T-helper 2 cell treated with Interferon-gamma antibody and Interleukin-4, amounts not matched to agents 100 ng/mL and 5 ng/mL, for 36 hours (primary cell): ENCODE results near the gene TASP1. TPM values are rescaled to one million over a fixed set of nuclear protein-coding genes. Genes with fewer than 3 reads are reported as not detected.
"Not testable (repeated sequence)": the region's sequence is repeated elsewhere in the genome, so short reads cannot be mapped to it uniquely, and the experiment has no call there.

ENCODE experiments used
- intact Hi-C: fragments of 100-400 bp; cut with micrococcal nuclease; formaldehyde crosslinking; loops from one replicate; pipeline ENCODE4 v1.15.1; 2023
- total RNA-seq: library from RNA; stranded (reverse); gene quantifications from 2 replicates; pipeline ENCODE4 v1.2.3, GENCODE V29; 2022

Gene TASP1
- total RNA-seq, 1 donor from 2014 or later = 7.8 TPM

DNA sequence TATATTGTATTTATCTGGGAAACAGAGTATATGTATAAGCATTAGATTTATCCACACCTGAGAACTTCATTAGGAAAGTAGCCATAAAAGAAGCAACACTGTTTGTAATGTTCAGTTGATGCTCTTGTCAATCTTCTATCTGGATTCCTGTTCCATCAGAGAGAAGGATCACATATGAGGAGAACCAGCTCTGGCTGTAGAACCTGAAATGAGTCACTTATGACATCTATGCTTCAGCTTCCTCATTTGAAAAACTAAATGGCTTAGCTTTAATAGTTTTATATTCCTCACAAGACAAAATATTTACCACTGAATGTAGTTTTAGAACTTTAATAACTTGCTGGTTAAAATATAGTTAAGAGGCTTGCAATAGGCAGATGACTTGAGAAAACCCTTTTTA lies 144.7 kb downstream of the TASP1 start:
- intact Hi-C loops = no loop called here

DNA sequence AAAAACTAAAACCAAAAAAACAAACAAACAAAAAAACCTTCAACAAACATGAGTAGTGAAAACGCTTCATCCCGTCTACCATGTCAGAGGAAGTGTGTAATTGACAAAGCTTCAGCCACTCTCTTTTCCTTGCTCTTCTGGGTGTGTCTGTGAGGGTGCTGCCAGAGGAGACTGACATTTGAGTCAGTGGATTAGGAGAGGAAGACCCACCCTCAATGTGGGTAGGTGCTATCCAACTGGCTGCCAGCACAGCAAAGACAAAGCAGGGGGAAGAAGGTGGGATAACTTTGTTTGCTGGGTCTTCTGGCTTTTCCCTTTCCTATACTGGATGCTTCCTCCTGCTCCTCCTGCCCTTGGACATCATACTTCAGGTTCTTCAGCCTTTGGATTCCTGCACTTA lies 145.6 kb downstream of the TASP1 start:
- intact Hi-C loops = no loop called here

DNA sequence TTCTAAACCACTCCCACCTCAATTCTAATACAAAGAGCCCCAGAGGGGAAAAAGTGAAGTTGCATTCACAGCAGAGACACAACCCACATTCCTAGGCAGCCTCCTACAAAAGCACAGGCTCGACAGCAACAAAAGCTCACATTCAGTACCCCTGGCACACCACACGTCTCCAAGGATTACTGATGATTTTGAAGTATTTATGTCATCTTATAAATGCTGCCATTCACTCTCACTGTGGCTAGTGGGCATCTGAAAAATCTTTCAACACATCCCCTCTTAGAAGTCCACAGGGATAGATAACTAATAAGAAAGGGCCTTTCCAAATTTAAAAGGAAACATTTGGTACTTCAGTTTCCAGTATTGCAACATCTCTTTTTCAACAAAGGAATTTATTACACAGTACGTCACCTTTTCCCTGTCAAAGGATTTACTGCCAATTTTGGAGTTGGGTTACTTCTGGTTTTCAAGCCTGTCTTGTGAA lies 146.7 kb downstream of the TASP1 start:
- intact Hi-C loops = no loop called here

DNA sequence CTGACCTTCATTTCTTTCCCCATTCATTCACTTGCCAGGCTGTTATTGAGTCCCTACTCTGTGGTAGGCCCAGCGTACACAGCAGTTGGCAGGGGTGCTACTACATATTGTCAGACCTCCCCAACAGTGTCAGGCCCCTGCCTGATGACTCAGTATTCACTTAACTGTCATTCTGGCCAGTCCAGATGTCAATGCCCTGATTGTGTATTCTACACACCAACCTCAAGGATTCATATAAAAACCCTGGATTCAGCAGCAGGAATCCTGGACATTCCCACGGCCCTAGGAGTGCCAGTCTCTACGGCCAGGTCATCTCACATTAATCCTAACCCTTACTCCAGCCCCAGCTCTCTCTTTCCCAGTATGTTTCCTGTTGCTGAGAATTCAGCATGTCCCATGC lies 151.5 kb downstream of the TASP1 start:
- intact Hi-C loops = no loop called here

DNA sequence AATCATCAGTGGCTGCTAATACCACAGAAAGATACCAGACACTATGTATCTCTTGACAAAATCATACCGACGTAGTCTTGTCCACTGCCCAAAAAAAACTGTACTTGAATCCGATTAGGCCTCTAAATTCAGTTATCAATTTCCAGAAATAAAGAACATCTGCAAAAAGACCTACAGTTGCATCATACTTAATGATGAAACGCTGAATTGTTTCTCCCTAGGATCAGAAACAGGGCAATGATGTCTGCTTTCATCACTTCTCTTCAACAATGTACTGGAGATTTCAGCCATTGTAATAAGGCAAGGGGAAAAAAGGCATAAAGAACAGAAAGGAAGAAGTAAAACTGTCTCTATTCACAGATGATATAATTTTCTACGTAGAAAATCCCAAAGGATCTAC lies 152.0 kb downstream of the TASP1 start:
- intact Hi-C loops = no loop called here

DNA sequence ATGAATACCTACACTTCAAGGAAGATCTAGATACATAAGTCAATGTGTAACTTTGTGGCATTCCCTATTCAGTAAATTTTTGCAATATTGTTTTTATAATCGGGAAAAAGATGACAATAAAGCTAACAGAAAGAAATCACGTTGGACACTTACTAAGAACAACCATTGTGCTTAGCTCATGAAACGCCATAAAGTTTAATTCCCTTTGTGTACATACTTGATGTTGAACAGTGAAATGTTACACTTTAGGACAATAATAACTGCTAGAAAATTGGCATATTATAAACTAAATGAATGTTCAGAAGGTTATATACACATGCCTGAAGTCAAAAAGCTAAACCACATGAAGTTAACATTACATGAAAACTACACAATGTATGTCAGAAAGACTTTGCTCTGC lies 153.2 kb downstream of the TASP1 start:
- intact Hi-C loops = no loop called here

DNA sequence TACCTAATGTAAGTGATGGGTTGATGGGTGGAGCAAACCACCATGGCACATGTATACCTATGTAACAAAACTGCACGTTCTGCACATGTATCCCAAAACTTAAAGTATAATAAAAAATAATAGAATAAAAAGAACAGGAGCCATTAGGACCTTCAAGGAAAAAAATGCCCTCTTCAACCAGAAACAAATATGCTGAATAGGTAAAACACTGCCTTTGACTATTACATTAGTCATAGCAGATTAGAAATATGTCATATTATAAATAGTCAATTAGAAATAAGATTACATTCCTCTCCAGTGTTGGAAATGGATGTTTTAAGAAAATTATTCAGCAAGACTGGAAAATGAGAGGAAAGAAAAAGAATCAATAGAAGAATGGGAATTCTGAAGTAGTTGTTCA lies 153.7 kb downstream of the TASP1 start:
- intact Hi-C loops = not testable (repeated sequence)

DNA sequence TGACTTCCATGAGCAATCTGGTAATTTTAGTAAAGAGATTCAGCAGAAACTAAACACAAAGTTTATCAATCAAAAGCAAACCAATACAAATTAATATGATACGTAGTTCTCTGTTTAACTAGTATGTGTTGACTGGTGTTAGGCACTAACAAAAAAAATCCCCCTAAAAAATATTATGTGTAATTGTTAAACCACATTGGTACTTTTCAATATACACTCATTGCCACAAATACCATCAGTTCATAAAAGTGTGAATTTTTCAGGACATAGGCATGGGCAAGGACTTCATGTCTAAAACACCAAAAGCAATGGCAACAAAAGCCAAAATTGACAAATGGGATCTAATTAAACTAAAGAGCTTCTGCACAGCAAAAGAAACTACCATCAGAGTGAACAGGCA lies 155.3 kb downstream of the TASP1 start:
- intact Hi-C loops = not testable (repeated sequence)

DNA sequence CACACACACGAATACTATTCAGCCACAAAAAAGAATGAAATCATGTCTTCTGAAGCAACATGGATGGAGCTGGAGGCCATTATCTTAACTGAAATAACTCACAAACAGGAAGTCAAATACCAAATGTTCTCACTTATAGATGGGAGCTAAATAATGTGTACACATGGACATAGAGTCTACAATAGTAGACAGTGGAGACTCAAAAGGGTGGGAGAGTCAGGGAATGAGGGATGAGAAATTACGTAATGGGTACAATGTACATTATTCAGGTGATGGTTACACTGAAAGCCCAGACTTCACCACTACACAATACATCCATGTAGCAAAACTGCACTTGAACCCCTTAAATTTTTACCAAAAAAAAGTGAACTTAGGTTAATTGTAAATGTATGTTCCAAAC lies 160.4 kb downstream of the TASP1 start:
- intact Hi-C loops = no loop called here

DNA sequence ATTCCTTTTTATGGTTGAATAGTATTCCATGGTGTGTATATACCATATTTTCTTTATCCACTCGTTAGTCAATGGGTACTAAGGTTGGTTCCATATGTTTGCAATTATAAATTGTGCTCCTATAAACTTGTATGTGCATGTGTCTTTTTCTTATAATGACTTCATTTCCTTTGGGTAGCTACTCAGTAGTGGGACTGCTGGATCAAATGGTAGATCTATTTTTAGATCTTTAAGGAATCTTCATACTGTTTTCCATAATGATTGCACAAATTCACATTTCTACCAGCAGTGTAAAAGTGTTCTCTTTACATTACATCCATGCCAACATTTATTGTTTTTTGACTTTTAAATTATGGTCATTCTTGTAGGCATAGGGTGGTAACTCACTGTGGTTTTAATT lies 164.3 kb downstream of the TASP1 start:
- intact Hi-C loops = no loop called here

DNA sequence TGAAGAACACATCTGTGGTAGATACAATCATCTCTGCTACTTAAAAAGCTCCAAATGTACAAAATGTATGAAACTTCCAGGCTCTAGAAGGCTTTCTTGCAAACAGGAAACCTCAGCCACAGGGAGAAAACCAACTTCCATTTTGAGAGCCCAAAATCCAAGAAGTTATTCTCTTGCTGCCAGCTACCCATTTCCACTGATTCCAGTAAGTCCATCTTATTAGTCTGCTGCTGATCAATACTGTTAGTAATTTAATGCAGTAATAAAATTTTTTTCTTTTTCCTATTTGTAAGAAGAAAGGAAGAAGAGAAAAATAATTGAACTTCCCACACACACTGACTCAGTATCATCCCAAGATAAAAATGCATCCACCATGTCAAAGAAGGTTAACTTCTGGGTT lies 169.5 kb downstream of the TASP1 start:
- intact Hi-C loops = no loop called here

DNA sequence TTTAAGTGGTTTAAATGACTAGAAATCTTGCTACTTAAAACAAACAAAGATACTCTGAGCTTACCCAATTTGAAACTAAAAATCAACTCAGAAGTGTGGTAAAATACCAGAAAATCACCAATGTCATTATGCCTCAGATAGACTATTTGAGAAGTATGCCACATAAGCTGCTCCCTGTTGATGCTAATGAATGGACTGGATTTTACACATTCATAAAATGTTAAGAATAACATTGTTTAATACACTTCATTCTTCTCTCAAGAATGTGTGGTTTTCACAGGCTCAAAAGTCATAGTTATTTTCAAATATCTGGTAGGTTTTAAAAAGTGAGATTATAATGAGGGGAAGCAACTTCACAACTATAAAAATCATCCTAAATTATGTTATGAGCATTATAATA lies 170.6 kb downstream of the TASP1 start:
- intact Hi-C loops = no loop called here

DNA sequence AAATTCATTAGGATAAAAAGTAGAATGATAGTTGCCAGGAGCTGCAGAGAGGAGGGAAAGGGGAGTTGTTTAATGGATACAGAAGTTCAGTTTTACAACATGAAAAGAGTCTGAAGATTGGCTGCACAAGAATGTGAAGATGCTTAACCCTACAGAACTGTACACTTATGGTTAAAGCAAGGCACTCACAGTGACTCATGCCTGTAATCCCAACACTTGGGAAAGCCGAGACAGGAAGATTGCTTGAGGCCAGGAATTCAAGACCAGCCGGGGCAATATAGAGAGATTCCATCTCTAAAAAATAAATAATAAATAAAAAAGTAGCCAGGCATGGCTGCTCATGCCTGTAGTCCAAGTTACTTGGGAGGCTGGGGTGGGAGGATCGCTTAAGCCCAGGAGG lies 174.0 kb downstream of the TASP1 start:
- intact Hi-C loops = no loop called here

DNA sequence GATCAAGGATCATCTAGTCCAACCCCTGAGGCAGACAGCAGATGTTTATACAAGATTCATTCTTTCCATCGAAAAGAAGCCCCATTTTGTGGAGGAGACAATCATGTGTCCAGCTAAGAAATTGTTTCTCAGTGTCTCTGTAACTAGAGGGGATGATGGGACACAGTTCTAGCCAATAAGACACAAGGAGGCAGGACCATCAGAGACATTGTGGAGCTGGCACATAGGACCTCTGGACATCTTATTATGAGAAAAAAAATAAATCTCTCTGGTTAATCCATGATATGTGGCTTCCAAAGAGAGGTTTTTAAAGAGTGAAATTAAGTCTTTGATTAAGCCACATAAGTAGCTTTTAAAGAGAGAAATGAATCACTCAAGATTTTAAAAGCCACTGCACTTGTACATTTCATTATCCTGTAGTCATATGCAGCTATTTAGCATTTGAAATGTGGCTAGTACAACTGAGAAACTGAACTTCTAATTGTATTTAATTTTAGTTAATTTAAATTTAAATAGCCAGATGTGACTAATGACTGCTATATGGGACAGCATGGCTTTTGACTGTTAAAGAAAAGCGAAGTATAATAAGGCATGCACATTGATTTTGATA lies 176.8 kb downstream of the TASP1 start:
- intact Hi-C loops = no loop called here

DNA sequence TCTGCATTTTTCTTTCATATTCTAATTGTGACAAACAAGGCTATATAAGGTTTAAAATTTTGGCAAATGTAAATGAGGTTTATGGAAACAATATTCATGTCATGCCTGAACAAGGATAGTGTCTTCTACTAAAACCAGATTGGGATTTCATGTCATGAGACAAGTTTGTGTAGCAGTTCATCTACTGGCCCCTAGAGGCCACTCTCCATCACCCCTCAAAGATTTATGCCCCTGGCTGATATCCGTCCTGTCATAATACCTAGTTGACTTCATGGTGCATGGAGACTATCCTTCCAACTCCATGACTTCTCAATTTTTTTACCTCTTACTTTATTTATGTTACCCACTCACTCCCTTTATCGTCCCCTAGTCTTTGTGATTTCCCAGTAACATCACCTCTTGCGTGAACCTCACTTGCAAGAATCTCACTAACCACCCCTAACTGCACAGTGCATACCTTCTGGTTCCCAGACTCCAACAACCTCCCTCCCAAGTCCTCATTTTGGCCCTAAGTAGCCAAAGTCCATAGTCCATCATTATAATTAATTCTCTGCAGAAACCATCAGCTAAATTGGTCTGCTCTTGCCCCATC lies 179.8 kb downstream of the TASP1 start:
- intact Hi-C loops = loop anchor here (1.0 to 5.0 kb wide), 3 partner anchors 87 to 328 kb away; partner anchors contain the start of gene NDUFAF5

DNA sequence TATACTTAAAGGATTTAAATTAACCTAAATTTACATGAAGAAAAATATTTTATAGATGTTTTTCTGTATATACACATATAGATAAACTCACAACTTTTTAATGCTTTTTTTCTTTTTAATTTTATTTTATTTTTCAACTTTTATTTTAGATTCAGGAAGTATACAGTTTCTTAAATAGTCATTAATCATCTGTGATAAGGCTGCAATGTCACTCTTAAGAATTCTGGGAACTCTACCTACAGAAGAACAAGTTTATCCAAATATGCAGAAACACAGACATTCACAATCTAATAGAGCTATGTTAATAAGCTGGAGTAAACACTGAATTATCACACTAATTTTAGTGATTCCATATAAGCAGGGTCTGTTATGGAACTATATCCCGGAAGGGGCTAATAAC lies 181.2 kb downstream of the TASP1 start:
- intact Hi-C loops = loop anchor here (5.0 kb wide), 2 partner anchors 315 to 330 kb away; partner anchors contain the start of gene NDUFAF5

DNA sequence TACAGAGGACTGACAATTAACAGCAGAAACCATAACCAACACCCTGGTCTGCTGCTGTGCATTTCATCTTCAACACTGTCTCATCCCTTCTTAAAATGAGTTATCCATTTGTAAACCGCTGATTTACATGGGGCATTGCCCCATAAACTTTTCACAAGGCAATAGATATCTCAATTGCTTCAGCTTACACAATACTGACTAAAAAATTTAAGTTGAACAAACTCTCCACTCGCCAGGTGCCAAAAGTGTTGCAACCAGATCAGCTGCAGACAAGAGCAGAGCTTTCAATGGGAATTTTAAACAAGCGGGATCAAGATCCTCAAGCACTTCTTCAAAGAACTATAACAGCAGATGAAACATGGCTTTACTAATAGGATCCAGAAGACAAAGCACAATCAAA lies 183.0 kb downstream of the TASP1 start:
- intact Hi-C loops = loop anchor here (5.0 kb wide), 2 partner anchors 317 to 332 kb away; partner anchors contain the start of gene NDUFAF5

DNA sequence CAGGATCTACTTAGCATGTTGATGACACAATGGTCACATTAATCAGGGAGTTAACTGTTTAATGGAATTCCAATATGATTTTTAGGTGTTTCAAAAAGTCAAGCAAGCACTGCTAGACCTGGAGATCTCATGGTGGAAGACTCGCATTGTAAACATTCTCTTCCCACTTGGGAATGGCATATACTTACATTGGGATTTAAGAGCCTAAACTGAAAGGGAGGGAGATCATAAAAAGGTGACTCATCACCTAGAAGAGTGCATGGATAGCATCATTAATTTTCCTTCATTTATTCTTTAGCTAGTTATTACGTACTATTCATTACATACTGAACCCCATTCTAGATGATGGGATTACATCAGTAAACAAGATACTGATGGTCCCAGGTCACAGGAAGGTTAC lies 185.4 kb downstream of the TASP1 start:
- intact Hi-C loops = no loop called here

DNA sequence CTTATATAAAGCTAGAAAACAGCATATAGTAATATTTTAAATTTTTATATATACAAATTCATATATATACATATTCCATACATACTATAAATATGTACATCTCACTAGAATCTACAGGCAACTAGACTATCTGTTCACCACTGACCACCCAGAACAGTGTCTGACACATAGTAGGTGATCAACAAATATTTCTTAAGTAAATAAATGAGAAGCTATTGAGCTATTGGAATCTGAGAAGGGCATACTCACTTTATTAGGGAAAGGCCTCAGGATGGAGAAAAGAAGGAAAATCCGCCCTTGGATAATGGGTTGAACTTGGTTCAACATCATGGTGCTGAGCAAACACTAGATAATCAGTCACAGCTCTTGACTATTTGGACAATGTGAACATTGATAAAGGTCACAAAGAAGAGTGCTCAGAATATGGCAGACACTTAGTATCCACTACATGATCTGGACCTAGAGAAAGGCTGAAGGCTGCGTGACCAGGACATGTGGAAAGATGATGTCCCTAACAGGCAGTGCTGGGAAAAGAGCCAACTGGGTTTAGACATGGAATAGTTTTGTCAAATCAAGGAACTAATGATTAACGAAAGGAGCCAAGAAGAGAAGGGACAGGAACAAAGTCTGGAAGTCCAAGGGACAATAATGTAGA lies 186.1 kb downstream of the TASP1 start:
- intact Hi-C loops = no loop called here

DNA sequence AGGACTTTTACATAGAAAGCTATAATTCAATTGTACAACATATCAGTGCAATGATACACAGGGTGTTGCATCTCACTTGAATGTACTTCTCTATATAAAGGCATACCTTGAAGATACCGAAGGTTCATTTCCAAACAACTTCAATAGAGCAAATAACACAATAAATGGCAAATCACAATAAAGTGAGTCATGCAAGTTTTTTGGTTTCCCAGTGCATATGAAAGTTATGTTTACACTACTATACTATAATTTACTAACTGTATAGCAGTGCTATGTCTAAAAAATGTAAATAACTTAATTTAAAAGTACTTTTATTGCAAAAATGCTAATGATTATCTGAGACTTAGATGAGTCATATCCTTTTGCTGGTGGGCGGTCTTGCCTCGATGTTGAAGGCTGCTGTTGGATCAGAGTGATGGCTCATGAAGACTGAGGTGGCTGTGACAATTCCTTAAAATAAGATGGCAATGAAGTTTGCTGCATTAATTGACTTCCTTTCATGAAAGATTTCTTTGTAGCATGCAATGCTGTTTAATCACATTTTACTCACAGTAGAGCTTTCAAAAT lies 188.8 kb downstream of the TASP1 start:
- intact Hi-C loops = no loop called here

DNA sequence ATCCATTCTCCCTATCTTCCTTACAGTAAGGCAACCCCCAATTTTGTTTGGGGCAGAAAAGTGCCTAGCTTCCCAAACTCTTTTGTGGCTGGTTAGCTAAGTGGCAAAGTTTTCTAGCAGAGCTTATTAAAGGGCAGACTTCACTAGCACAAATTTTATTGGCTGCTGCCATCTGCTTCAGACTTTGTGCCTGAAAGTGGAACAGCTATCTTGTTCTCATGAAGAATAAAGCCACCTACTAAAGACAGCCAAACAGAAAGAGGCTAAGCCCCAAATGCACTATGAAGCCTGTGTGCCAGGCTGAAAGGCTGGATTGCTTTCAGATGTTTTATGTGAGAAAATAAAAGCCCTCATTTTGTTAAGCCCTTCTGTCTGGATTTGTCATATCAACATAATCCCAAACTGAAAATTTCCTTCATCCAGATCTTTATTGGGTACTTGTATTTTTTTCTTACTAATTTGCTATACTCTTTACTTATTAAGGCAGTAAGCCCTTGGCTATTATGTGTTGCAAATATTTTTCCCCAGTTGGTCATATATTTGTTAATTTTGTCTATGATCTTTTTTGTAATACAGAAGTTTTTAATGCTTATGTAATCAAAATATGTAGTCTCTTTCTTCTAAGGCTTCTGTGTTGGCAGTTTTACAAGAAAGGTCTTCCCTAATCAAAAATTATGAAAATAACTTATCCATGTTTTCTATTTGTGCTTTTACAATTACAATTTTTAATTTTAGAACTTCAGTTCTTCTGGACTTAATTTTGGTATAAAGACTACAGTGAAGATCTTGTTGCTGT lies 191.1 kb downstream of the TASP1 start:
- intact Hi-C loops = no loop called here

DNA sequence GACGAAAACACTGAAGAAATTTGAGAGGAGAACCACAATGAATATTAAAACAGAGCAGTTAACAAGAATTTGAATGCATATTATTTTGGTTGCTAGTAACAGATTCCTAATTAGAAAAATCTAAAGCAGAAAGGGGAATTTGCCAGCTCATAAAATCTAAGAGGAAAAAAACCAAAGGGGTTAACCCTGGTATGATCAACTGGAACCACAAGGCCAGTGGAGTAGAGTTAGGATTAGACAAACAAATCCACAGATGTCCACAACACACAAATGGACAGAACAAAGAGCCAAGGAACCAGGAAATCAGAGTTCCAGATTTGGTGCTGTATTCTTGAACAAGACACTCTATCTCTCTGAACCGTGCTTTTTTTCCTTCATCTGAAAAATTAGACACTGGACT lies 195.0 kb downstream of the TASP1 start:
- intact Hi-C loops = no loop called here
